ENCODE measurements around the gene ADAMTS4.

ADAMTS4 gene

GRCh38 chr1:161174911-161175310 lies 23.9 kb downstream of the ADAMTS4 start:
- Histone ChIP-seq H3K9ac (ENCODE audit: low read depth, low read length) (no peak overlapping the region), H3K4me2 (ENCODE audit: insufficient read depth, low read length) (no peak overlapping the region), H3K79me2 (ENCODE audit: insufficient read depth, low read length) (peaks cover 18% of the 10 kb centered on the region), H3K27ac (ENCODE audit: low read length) (no peak overlapping the region), H2AFZ (ENCODE audit: low read depth, low read length) (no peak overlapping the region), H3K4me3 (ENCODE audit: low read depth in 1 of 2, low read length in 2 of 2) (no peak overlapping the region), H3K36me3 (ENCODE audit: insufficient read depth, low read length) (peaks cover 52% of the 10 kb centered on the region), H3K9me3 (ENCODE audit: insufficient read depth, low read length, severe bottlenecking) (no peaks in the 10 kb centered on the region), H3K4me1 (ENCODE audit: insufficient read depth, low read length) (peaks cover 30% of the 10 kb centered on the region), H4K20me1 (ENCODE audit: insufficient read depth, low read length) (no peaks in the 10 kb centered on the region), H3K27me3 (ENCODE audit: insufficient read depth, low read length, poor library complexity) (no peaks in the 10 kb centered on the region)
- DNase-seq (no peak), ATAC-seq (ENCODE audit: insufficient read depth, low read depth) (no peak)
- TF ChIP-seq EZH2 (IDR thresholded peaks at IDR 0.05; ENCODE audit: borderline replicate concordance, low read depth, low read length, severe bottlenecking) = no peak
- TF ChIP-seq, protein P1, sequence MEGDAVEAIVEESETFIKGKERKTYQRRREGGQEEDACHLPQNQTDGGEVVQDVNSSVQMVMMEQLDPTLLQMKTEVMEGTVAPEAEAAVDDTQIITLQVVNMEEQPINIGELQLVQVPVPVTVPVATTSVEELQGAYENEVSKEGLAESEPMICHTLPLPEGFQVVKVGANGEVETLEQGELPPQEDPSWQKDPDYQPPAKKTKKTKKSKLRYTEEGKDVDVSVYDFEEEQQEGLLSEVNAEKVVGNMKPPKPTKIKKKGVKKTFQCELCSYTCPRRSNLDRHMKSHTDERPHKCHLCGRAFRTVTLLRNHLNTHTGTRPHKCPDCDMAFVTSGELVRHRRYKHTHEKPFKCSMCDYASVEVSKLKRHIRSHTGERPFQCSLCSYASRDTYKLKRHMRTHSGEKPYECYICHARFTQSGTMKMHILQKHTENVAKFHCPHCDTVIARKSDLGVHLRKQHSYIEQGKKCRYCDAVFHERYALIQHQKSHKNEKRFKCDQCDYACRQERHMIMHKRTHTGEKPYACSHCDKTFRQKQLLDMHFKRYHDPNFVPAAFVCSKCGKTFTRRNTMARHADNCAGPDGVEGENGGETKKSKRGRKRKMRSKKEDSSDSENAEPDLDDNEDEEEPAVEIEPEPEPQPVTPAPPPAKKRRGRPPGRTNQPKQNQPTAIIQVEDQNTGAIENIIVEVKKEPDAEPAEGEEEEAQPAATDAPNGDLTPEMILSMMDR (IDR thresholded peaks at IDR 0.05; ENCODE audit: borderline replicate concordance, extremely low read depth, low read length, poor library complexity, severe bottlenecking) = no peak

DNA sequence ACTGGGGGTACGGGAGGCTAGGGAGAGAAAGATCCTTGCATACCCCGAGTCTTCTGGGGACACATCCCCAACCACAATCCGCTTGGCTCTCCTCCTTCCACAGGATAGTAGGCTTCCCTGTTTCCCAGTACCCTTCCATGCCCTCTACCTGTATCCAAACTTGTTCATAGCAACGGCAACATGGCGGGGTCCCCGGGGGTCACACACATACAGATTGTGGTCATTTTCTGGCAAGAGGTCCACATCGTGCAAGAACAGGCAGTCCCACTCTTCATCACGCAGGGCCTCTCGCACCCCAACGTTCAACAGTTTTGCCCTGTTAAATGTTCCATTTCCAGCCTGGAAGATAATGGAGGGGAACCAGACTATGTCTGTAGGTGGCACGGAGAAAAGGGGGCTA lies 25.1 kb downstream of the ADAMTS4 start:
- H3K9ac ChIP-seq (ENCODE audit: low read depth, low read length) = no peak overlapping the region
- peaks cover 18% of the 10 kb centered on the region for H3K79me2 ChIP-seq (ENCODE audit: insufficient read depth, low read length)
- ATAC-seq (ENCODE audit: insufficient read depth, low read depth) (no peak), DNase-seq (no peak)
- no peaks in the 10 kb centered on the region for H3K9me3 ChIP-seq (ENCODE audit: insufficient read depth, low read length, severe bottlenecking)
- H3K36me3 ChIP-seq (ENCODE audit: insufficient read depth, low read length) = peaks cover 63% of the 10 kb centered on the region
- H4K20me1 ChIP-seq (ENCODE audit: insufficient read depth, low read length) = no peaks in the 10 kb centered on the region
- H3K4me3 ChIP-seq (ENCODE audit: low read depth in 1 of 2, low read length in 2 of 2) = no peak overlapping the region
- H2AFZ ChIP-seq (ENCODE audit: low read depth, low read length) = no peak overlapping the region
- peaks cover 30% of the 10 kb centered on the region for H3K4me1 ChIP-seq (ENCODE audit: insufficient read depth, low read length)
- H3K27me3 ChIP-seq (ENCODE audit: insufficient read depth, low read length, poor library complexity) = no peaks in the 10 kb centered on the region
- H3K27ac ChIP-seq (ENCODE audit: low read length) = no peak overlapping the region
- no peak overlapping the region for H3K4me2 ChIP-seq (ENCODE audit: insufficient read depth, low read length)
- TF ChIP-seq EZH2 (IDR thresholded peaks at IDR 0.05; ENCODE audit: borderline replicate concordance, low read depth, low read length, severe bottlenecking) = no peak
- TF ChIP-seq, protein P1 (IDR thresholded peaks at IDR 0.05; ENCODE audit: borderline replicate concordance, extremely low read depth, low read length, poor library complexity, severe bottlenecking) = no peak

- no peak for DNase-seq
- Histone ChIP-seq H3K36me3 (ENCODE audit: insufficient read depth, low read length) (peaks cover 63% of the 10 kb centered on the region), H3K79me2 (ENCODE audit: insufficient read depth, low read length) (peaks cover 18% of the 10 kb centered on the region), H3K4me1 (ENCODE audit: insufficient read depth, low read length) (peaks cover 30% of the 10 kb centered on the region), H4K20me1 (ENCODE audit: insufficient read depth, low read length) (no peaks in the 10 kb centered on the region), H2AFZ (ENCODE audit: low read depth, low read length) (no peak overlapping the region), H3K27me3 (ENCODE audit: insufficient read depth, low read length, poor library complexity) (no peaks in the 10 kb centered on the region), H3K4me2 (ENCODE audit: insufficient read depth, low read length) (no peak overlapping the region), H3K9me3 (ENCODE audit: insufficient read depth, low read length, severe bottlenecking) (no peaks in the 10 kb centered on the region), H3K9ac (ENCODE audit: low read depth, low read length) (no peak overlapping the region), H3K27ac (ENCODE audit: low read length) (no peak overlapping the region), H3K4me3 (ENCODE audit: low read depth in 1 of 2, low read length in 2 of 2) (no peak overlapping the region)
- ATAC-seq (ENCODE audit: insufficient read depth, low read depth) = no peak
- TF ChIP-seq, protein P1 (IDR thresholded peaks at IDR 0.05; ENCODE audit: borderline replicate concordance, extremely low read depth, low read length, poor library complexity, severe bottlenecking) = no peak
- no peak for TF ChIP-seq EZH2 (IDR thresholded peaks at IDR 0.05; ENCODE audit: borderline replicate concordance, low read depth, low read length, severe bottlenecking)
Measured at GRCh38 chr1:161172776-161173376, 26.0 kb downstream of the ADAMTS4 start.
